Stimulated activated effector memory CD8-positive, alpha-beta T cell treated with anti-CD3 and anti-CD28 coated beads, Interleukin-12 subunit alpha, Interleukin-12 subunit beta, amount 100 ng/mL, for 72 hours (primary cell): ENCODE results near the gene CACTIN.

ENCODE experiments used
- ATAC-seq: fragments of 150-1000 bp; cut with Tn5 transposase; 2 replicates; pipeline ENCODE4 v1.10.0; 2021
- DNase-seq, 2 donors: peaks; one replicate each; pipeline ENCODE4 v3.0.0; 2021 to 2022; ENCODE audit warnings: low spot score in 2 of 2
- H3K27ac Mint-ChIP-seq: one replicate; pipeline ENCODE4 v1.8.0; 2022; ENCODE audit warnings: mild to moderate bottlenecking, mixed read lengths
- H3K36me3 Mint-ChIP-seq: one replicate; pipeline ENCODE4 v1.8.0; 2022; ENCODE audit warnings: mild to moderate bottlenecking, mixed read lengths
- H3K4me1 Mint-ChIP-seq: one replicate; pipeline ENCODE4 v1.8.0; 2022; ENCODE audit warnings: mixed read lengths
- H3K4me3 Mint-ChIP-seq: one replicate; pipeline ENCODE4 v1.8.0; 2022; ENCODE audit warnings: mild to moderate bottlenecking, mixed read lengths
- H3K9me3 Mint-ChIP-seq: one replicate; pipeline ENCODE4 v1.8.0; 2022; ENCODE audit warnings: mixed read lengths

The CACTIN gene

DNA sequence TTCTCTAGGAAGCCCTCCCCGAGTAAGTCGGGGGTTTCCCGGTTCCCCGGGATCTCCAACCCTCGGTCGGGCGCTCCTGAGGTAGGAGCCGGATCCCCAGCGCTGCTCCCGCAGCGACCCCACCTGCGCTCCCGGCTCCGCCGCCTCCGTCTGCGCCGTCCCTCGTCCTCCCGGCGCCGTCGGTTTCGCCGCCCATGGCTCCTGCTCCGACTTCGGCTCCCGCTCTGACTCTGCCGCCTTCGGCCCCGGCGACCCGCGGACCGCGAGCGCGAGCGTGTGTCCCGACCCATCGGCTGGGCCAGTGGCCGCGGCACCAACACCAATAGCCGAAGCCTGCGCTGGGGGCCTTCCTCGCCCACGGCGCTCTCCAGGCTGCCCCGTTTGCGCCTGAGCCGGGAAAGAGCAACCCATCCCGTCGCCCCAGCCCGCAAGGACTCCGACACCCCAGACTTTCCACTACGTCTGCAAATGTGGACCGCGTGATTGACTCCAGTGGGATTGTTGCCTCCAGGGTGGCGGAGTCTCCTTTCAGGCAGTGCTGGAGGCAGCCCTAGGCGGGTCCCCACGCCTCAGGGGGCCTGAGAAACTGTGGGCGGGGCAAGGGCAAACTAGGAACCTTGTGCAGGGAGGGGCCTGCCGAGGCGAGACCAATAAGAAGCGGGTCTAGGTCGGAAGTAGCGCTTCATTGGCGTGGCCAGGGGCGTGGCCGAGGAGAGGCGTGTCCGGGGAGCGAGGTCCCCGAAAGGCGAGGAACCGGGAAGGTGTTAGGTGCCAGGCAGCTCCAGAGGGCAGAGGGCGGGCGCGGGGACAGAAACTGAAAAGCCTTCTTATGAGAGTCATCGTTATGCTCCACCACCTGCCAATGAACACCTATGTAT is at the start of gene CACTIN:
Gene CACTIN, minus strand, starts transcription at position 318 of the 878 bp plus-strand sequence. Its CDS starts 28 bp downstream, at position 290.
- peak; percentile 99 for DNase-seq

DNA sequence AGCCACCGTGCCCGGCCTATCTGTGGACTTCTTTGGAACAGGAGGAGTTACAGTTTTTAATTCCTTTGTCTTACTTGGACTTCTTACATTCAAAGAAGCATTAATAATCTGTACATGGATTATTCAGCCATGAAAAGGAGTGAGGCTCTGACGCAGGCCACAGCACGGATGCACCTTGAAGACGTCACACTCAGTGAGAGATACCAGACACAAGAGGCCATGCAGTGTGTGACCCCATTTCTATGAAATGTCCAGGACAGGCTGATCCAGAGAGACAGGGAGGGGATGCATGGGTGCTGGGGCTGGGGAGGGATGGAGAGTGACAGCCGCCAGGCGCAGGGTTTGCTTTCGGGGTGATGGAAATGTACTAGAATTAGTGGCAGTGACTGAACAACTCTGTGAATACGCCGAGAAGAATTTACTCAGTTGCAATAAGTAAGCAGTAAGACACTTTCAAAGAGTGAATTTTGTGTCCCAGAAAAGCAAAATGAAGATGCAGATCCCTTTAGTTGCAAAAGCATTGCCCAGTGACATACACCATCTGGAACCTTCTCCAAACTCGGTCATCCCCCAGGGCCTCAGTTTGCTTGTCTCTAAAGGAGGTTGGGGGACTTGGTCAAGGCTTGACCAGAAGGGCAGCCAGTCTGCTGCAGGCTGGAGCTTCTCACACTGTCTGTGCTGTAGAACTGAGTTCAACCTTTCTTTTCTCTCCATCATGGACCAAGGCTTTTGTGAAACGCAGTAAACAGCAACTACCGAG is 48.4 kb upstream of the CACTIN start:
- Mint-ChIP-seq H3K9me3 (no peaks in the 10 kb centered on the region), H3K27ac (peak overlapping the region; percentile 67), H3K4me1 (peaks cover 53% of the 10 kb centered on the region), H3K4me3 (no peak overlapping the region), H3K36me3 (peaks cover 39% of the 10 kb centered on the region)
- DNase-seq (no peak), ATAC-seq (no peak)

More for the DNA sequence above, at the start of gene CACTIN:
- H3K9me3 Mint-ChIP-seq, result no peaks in the 10 kb centered on the region
- peak; percentile 96 for ATAC-seq
- peak within 1 kb of the TSS; percentile 88 for H3K4me3 Mint-ChIP-seq
- H3K27ac Mint-ChIP-seq, result peak within 1 kb of the TSS; percentile 99
- peaks cover 44% of the 10 kb centered on the region for H3K4me1 Mint-ChIP-seq
- peaks cover 64% of the 10 kb centered on the region for H3K36me3 Mint-ChIP-seq

DNA sequence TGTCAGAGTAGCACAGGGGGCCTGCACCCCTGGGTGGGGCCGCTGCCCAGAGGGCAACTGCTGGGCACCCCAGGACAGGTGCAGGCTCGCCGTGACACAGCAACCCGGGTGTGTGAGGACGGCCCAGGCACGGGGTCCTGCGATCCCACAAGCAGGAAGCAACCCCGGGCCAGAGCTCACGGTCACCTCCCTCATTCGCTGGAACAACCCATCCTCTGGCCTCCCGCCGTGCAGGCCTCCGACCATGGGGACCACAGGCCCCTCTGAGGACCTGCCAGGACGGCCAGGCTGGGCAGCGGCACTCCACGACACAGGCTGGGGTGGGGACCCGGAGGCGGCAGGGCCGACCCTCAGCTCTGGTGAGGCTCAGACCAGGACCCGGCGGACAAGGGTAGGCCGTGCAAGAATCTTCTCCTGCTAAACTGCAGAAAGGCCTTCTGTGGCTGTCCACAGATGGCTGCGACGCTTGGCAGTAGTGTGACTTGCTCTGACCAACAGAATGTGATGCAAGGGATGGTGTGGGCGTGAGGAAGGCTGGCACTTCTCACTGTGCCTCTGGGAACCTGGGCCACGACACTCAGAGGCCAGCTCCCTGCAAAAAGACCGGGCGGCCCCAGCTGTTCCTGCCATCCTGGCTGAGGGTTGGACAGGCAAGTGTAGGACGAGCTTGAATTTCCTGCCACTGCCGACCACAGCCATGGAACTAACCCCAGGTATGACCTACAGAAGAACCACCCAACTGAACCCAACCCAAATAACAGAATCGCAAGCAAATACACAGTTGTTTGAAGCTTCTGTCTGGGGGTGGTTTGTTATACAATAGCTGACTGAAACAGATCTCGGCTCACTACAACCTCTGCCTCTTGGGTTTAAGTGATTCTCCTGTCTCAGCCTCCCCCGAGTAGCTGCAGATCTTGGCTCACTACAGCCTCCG is 47.2 kb upstream of the CACTIN start:
- ATAC-seq (no peak), DNase-seq (no peak)
- Mint-ChIP-seq H3K27ac (peak overlapping the region; percentile 97), H3K36me3 (peaks cover 42% of the 10 kb centered on the region), H3K4me3 (peak overlapping the region; percentile 79), H3K9me3 (no peaks in the 10 kb centered on the region), H3K4me1 (peaks cover 58% of the 10 kb centered on the region)

DNA sequence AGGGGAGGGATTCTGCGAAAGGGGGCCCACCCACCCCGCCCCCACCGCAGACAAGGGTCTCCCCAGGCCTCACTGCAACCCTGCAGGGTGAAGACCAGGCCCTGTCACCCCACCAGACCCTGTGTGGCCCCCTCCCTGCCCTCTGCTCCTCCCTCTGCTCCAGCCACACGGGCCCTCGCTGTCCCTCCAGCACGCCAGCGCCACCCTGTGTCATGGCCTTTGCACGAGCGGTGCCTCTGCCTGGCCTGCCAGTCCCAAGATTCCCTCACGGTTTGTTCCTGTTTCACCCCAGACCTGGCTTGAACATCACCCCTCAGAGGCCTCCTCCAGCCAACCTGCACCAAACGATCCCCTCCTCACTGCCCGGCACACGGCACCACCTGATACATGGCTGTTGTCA is 46.4 kb upstream of the CACTIN start:
- peaks cover 50% of the 10 kb centered on the region for H3K36me3 Mint-ChIP-seq
- no peak for DNase-seq
- peaks cover 66% of the 10 kb centered on the region for H3K4me1 Mint-ChIP-seq
- no peaks in the 10 kb centered on the region for H3K9me3 Mint-ChIP-seq
- peak overlapping the region; percentile 79 for H3K4me3 Mint-ChIP-seq
- no peak for ATAC-seq
- H3K27ac Mint-ChIP-seq, result peak overlapping the region; percentile 97

DNA sequence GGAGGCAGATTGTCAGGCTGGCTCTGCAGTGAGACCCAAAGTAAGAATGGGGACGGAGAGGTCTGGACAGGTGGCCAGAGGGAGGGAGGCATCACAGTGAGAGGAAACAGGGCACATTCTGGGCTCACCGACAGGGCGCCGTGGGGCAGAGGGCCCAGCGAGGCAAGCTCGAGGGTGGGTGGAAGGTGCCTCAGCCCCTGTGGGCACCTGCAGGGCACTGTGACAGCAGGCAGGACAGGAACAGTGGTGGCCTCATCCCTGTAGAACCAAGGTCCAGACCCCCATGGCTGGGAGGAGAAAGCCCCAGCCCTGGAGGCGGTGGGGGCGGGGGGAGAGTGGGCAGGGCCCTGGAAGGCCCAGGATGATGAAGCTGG is 46.0 kb upstream of the CACTIN start:
- H3K27ac Mint-ChIP-seq, result peak overlapping the region; percentile 97
- ATAC-seq (no peak), DNase-seq (no peak)
- peaks cover 68% of the 10 kb centered on the region for H3K4me1 Mint-ChIP-seq
- H3K36me3 Mint-ChIP-seq, result peaks cover 53% of the 10 kb centered on the region
- peak overlapping the region; percentile 79 for H3K4me3 Mint-ChIP-seq
- no peaks in the 10 kb centered on the region for H3K9me3 Mint-ChIP-seq

DNA sequence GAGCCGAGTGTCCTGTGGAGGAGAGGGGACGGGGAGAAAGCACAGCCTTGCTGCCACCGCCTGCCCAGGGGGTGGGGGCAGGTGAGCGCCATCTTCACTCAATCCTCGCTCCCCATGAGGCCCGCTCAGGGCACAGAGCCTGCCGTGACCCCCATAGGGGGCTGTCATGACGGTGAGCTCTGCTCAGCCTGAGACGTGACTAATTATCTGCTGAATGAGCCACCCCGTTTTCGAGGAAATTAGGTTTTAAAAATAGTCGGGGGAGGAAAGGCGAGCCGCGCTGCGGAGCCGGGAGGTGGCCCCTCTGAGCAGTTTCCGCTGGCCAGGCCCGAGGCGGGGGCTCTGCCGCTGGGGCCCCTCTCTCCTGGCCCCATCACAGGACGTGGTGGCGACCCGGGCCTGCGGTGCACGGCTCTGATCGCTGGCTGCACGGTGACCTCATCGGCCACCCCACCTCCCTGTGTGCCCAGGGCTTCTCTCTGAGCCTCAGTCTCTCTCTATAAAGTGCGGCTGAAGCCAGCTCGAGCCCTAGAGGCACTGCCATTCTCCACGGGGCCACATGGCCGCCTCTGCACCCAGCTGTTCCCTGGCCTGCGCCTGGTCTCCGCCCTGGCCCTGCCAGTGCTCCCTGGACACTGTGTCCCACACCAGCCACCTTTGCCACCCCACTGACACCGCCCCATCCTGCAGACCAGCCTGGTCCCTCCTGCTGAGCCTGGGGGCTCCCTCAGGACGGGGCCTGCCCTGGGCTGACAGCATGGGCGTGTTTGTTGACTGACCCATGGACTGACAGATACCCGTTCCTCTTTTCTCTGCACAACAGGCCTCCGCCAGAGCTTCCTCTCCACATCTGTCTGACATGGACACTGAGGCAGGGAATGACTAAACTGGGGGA is 45.3 kb upstream of the CACTIN start:
- H3K36me3 Mint-ChIP-seq, result peaks cover 60% of the 10 kb centered on the region
- H3K9me3 Mint-ChIP-seq, result no peaks in the 10 kb centered on the region
- H3K4me1 Mint-ChIP-seq, result peaks cover 69% of the 10 kb centered on the region
- ATAC-seq (peak; percentile 87), DNase-seq (peak; percentile 56 to 75)
- H3K4me3 Mint-ChIP-seq, result peak overlapping the region; percentile 79
- peak overlapping the region; percentile 97 for H3K27ac Mint-ChIP-seq

DNA sequence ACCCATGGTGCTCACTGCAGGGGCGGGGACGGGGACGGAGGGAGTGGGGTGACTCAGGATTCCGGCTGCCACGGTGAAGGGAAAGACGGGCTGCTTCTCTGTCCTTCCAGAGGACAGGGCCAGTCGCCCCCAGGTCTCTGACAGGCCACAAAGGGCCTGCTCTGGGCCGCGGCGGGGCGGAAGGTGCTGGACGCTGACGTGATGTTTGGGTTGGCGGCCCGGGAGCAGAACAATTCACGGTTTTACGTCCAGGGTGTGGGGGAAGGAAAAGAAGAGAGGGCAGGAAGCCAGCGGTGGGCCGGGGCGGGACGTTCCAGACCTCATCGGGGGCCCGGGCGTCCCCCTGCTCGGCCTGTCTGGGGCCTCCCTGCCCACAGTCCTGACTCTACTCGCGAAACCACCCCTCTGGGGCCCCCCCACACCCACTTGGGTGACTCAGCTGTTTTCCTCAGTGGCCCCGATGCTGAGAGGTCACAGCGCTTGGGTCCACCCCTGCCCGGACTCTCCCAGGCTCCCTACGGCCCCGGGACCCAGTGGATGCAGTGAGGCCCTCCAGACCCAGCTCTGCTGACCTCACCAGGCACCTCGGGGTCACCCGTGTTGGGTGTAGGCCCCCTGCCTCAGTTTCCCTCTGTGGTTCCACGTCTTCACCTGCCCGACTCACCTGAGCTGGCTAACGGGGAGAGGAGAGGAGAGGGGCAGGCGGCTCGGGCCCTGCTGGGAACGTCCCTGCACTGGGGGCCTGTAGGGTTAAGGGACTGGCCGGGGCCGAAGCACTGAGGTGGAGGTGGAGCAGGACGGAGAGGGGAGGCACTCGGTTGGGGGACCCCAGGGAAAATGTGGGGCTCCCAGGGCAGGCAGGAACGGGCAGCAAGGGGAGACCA is 44.4 kb upstream of the CACTIN start:
- peaks cover 62% of the 10 kb centered on the region for H3K36me3 Mint-ChIP-seq
- ATAC-seq (peak; percentile 81), DNase-seq (peak; percentile 74 to 85)
- peaks cover 76% of the 10 kb centered on the region for H3K4me1 Mint-ChIP-seq
- peak overlapping the region; percentile 97 for H3K27ac Mint-ChIP-seq
- no peaks in the 10 kb centered on the region for H3K9me3 Mint-ChIP-seq
- peak overlapping the region; percentile 79 for H3K4me3 Mint-ChIP-seq

DNA sequence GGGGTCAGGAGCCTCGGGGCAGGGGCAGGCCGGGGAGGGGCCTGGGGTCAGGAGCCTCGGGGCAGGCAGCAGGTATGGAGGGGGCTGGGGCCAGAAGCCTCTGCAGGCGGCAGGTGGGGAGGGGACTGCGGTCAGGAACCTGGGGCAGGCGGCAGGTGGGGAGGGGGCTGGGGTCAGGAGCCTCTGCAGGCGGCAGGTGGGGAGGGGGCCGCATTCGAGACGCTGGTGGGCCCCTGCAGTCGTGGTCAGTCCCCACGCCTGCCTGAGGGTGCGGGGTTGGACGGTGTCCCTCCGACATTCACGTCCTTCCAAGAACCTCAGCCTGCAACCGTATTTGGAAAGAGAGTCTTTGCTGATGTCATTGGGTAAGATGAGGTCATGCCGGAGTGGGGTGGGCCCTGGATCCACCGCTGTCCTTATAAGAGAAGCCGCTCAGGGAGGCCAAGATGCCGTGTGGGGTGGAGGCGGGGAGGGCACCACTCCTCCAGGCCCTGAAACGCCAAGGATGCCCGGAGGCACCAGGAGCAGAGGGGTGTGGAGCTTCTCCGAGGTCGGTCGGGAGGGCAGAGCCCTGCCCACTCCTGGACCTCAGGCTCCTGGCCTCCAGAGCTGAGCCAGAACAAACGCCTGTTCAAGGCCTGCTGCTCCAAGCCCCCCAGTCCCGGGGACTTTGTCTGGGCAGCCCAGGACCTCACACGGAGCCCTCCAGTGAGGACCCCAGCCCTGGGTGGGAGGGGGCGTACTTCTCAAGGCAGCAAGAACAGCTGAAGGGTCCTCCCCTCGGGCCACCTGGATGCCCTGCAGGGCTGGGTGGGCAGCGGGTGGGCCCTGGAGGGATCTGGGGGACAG is 43.6 kb upstream of the CACTIN start:
- H3K9me3 Mint-ChIP-seq, result no peaks in the 10 kb centered on the region
- H3K4me1 Mint-ChIP-seq, result peaks cover 72% of the 10 kb centered on the region
- H3K36me3 Mint-ChIP-seq, result peaks cover 65% of the 10 kb centered on the region
- ATAC-seq (no peak), DNase-seq (no peak)
- H3K27ac Mint-ChIP-seq, result peak overlapping the region; percentile 97
- H3K4me3 Mint-ChIP-seq, result peak overlapping the region; percentile 79

DNA sequence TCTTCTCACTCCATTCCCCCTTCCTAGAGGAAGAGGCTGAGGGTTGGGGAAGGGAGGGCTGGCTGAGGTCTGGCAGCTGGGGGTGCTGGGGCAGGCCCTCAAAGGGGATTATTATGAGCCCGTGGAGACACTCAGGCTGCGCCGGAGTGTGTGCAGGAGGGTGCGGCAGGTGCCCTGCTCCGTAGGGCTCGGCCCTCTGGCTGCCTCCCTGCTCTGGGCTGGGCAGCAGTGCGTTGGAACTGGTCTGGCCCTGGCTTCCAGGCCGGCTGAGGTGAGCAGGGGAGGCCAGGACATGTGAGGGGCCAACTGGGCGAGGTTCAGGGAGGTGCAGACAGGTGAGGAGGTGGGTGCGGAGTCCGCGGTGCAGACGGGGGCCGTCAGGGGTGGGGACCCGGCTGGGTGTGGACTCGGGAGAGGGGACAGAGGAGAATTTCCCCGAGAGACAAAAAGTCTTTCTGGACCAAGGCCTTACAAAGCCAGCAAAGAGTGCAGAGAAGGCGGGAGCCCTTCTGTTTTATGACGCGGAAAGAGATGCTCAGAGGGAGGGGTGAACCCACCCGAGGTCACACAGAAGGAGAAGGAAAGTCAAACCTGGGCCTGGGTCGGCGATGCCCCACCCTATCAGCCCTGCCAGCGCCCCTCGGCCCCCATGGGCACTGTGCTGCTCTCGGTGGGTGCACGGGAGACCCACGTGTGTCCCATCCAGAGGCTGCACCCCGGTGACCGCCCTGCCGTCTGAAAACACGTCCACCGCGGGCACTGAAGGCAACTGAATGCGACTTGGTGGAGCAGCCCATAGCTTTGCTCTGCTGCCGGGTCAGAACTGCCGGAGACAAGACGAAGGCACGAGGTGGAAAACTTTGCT is 42.7 kb upstream of the CACTIN start:
- H3K9me3 Mint-ChIP-seq, result no peaks in the 10 kb centered on the region
- peak overlapping the region; percentile 79 for H3K4me3 Mint-ChIP-seq
- peaks cover 72% of the 10 kb centered on the region for H3K4me1 Mint-ChIP-seq
- peaks cover 64% of the 10 kb centered on the region for H3K36me3 Mint-ChIP-seq
- H3K27ac Mint-ChIP-seq, result peak overlapping the region; percentile 97
- DNase-seq, result no peak
- no peak for ATAC-seq

DNA sequence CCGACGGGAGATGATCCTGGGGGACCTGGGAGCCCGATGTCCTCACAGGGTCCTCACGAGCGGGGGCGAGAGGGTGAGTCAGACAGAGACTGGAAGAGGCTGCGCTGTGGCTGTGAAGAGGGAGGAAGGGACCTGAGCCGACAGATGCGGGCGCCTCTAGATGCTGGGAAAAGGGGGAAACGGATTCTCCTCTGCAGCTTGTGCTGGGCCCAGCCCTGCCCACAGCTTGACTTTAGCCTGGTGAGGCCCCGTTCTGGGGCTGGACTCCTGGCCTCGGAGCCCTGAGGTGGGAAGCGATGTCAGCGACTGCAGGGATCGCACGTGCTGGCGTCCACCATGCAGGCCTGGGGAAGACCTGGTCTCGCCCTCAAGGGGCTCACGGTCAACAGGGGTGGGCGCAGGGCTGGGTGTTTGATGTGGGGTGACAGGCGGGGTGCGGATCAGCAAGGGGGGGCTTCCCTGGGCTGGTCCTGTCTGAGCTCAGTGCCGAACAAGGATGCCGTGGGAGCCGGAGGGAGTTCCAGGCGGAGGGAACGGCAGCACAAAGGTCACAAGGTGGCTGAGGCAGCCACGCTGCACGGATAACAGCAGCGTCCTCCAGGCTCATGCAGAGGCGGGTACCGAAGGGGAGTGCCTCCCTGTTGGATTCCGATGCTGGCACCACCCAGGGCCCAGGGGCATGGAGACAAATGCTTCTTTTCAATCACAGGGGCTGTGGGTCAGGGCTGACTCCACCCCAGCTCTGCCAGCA is 41.9 kb upstream of the CACTIN start:
- H3K4me1 Mint-ChIP-seq, result peaks cover 72% of the 10 kb centered on the region
- peak overlapping the region; percentile 97 for H3K27ac Mint-ChIP-seq
- H3K36me3 Mint-ChIP-seq, result peaks cover 72% of the 10 kb centered on the region
- H3K9me3 Mint-ChIP-seq, result no peaks in the 10 kb centered on the region
- DNase-seq (no peak), ATAC-seq (no peak)
- H3K4me3 Mint-ChIP-seq, result peak overlapping the region; percentile 79

DNA sequence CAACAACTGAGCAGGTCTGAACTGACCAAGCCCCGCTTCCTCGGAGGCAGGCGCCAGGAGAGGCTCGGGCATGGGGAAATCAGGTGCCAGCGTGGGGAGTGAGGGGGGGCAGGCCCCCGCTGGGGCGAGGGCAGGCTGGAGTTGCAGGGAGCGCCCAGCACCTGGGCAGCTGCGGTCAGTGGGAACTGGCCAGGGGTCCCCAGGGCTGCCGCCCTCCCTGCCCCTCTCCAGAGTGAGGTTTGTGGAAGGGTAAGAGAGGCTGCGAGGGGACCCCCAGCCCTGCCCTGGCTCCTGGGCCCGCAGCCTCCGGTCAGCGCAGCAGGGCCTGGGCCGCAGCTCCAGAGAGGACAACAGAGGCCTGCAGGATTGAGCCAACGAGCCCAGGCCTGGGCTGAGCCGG is 41.2 kb upstream of the CACTIN start:
- H3K4me1 Mint-ChIP-seq, result peaks cover 66% of the 10 kb centered on the region
- no peaks in the 10 kb centered on the region for H3K9me3 Mint-ChIP-seq
- DNase-seq (no peak), ATAC-seq (no peak)
- H3K36me3 Mint-ChIP-seq, result peaks cover 79% of the 10 kb centered on the region
- peak overlapping the region; percentile 97 for H3K27ac Mint-ChIP-seq
- no peak overlapping the region for H3K4me3 Mint-ChIP-seq
